GM18858 (cell line): ENCODE results near the gene NHERF1.

ENCODE experiments used
- ATAC-seq: cut with Tn5 transposase; IDR thresholded peaks from one replicate; pipeline ENCODE4 v1.9.1; 2021; ENCODE audit not compliant: unreplicated experiment

NHERF1 gene

DNA sequence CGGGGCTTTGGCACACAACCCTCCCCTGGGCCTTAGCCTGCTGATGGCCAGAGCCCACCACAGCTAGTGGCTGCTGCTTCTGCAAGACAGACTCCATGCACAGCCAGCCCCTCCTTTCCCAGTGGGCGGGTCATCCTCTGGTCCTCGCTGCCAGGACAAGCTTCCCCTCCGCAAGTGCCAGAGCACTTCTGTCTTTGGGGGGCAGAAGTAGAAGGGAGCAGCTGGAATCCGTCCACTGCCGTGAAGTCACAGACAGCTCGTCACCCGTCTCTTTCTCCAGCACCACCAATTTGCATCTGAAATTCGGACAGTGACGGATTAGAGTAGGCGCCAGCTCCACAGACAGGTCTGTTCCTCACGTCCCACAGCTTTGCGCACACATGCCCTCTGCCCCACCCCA lies 59.0 kb downstream of the NHERF1 start:
- no peak for ATAC-seq

DNA sequence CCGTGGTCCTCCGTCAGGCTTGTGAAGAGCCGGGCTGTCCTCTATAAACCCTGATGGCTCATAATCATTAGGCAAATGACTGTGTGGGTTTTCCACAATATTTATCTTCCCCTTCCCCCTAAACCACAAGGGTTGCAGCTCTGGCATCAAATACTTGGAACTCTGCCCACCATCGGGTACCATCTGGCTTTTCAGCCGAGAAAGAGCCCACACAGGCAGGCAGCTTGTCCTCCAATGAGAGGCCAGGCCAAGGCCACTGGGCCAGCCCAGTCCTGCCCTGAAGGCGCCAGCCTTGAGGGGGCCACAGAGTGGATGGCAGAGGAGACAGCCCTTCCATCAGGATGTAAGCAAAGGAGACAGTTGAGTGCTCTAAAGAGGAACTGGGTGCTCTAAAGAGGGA lies 59.5 kb downstream of the NHERF1 start:
- ATAC-seq, result no peak

DNA sequence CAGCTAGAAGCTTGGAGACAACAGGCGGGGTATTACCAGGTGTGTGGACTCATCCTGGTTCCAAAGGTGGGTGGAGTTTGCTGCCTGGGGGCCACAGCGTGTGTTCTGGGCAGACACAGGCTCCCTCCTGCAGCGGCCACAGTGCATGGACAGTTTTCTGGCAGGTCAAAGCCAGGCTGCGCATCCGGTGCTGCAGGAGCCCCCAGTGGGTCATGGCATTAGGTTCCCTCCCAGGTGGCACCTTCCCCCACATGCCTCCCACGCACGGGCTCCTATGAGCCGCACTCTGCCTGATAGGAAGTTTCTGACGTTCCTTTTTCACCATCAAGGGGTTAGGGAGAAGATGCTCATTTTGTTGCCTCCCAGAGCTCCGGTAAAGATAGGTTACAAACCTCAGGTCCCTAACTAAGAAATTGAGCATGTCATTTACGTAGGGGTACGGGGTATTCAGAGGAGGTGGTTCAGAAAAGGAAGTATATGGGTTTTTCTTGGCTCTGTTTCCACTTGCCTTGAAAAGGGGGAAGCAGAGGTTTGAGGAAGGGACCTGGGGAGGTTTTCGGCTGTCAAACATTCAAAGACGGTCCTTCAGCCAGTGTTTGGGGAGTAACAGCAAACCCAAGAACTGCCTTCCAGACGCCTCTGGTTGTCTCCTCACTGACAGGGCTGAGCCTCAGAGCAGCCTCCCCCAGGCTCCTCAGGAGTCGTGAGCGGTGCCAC lies 60.4 kb downstream of the NHERF1 start:
- no peak for ATAC-seq

DNA sequence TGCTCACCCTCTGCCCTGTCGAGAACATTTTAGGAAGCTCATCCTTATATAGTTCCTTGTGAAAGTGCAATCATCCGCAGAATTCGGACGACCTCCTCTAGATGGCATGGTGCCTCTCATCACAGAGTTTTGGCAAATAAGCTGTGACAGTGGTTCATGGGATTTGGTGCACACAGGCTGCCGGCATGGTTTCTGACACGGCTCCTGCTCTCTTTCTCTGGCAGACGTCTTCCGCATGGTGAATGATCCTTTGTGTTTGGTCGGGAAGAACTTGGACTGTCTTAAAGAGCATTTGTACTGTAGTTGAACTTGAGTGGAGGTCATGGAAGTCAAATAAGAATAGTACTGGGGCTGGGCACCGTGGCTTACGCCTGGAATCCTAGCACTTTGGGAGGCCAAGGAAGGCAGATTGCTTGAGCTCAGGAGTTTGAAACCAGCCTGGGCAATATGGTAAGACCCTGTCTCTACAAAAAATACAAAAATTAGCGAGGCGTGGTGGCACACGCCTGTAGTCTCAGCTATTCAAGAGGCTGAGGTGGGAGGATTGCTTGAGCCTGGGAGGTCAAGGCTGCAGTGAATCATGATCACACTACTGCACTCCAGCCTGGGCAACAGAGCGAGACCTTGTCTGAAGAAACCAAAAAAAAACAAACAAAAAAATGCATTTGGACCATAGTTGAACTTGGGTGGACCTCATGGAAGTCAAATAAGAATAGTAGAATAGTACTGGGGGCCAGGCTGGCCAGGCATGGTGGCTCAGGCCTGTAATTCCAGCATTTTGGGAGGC lies 62.5 kb downstream of the NHERF1 start:
- no peak for ATAC-seq

DNA sequence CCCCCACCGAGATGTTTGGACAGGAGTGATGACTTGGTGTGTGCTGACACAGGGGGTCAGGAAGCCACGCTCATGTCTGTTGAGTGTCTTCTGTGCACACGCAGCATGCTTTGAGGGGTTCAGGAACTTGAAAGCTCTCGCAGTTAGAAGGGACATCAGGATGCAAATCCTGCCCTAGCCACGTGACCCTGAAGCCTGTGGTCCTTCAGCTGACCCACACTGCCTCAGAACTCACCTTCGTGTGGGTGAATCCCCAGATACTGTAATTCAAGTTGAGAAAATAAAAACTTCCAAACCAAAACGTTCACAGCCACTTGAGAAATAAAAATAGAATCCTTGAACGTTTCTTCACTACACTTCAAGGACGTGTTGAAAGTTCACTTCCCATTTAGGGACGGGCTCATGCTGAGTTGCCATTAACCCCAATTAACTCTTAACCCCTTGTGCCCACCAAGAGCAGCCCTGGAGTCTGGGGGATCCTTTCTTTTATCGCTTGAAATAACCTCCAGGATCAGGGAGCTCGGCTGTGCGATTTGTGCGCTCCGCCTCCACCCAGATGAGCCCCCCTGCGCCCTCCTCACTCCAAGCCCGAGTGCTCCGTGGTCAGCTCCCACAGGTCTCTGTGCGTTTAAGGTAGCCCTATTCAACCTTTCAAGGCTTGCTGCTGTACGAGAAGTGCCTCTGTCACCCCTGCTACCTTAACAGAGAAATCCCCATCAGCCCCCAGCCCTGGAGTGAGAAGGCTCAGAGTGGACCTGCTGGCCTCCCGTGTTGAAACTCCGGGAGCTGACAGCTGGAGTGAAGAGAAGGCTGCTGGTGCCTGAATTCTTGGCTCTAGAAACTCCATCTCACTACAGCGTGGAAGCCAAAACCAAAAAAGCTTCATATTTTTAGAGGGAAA lies 63.9 kb downstream of the NHERF1 start:
- ATAC-seq, result no peak

DNA sequence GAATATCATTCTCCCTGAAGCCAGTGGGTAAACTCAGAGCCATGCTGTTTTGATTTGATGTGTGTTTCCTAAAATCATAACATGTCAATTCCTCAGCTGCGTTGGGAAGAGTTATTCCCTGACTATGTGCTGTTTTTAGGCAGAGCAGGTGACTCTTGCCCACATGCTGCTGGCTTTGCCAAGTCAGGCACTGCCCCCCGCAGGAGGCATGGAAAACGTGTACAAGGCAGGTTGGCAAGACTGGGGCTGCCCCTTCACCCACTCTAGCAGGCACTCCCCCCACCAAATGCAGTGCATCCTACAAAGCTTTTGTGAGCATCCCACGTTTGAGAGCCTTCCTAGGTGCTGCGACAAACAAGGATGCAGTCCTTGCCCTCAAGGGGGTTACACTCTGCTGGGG lies 66.0 kb downstream of the NHERF1 start:
- no peak for ATAC-seq

DNA sequence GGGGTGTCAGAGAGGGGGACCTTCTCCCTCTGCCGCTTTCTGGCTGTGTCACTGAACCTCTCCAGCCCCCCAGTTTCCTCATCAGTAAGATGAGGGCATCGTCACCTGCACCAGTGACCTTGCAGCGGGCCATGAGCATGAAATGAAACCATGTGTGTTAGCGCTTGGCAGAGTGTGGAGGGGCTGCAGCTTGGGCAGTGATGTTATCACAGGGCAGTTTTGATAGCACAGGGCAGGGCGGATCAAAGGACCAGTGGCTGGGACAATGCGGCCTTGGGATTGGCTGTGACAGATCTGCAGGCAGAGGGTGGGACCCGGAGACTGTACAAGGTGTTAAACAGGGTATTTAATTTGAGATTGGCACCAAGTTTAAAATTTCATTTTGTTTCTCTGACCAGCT lies 66.6 kb downstream of the NHERF1 start:
- no peak for ATAC-seq

DNA sequence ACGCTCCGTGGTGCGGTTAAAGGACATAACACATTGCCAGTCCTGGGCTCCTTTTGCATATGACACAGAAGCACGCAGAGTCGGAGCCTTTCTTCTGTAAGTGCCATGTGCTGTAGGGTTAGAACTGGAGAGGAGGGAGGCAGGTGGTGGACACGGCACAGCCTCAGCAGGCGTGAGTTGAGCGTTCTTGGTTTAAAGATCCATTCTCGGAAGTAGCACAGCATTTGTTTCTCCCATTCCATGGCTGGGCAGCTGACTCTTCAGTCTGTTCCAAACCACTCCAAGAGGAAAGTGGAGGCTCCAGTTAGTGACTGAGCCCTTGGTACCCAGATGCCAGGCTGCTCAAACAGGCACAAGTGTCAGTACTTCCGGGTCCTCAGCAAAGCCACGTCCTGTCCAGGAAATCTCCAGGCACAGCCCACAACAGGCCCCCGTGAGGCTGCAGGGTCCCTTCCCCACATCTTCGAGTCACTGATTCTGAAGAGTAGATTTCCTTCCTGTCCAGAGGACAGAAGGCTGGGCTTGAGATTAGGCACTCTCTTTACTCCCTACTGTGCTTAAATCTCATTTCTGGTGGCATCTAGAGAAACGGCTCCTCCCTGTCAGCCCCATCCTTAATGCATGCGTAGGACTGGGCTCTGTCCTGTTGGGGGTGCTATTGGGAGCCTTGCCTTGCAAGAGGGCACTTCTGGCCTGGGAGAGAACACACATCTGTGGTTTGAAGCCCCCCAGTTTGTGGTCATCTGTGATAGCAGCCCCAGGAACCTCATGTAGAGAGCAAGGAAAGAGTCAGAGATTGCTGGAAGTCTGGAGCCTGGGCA lies 67.3 kb downstream of the NHERF1 start:
- no peak for ATAC-seq

DNA sequence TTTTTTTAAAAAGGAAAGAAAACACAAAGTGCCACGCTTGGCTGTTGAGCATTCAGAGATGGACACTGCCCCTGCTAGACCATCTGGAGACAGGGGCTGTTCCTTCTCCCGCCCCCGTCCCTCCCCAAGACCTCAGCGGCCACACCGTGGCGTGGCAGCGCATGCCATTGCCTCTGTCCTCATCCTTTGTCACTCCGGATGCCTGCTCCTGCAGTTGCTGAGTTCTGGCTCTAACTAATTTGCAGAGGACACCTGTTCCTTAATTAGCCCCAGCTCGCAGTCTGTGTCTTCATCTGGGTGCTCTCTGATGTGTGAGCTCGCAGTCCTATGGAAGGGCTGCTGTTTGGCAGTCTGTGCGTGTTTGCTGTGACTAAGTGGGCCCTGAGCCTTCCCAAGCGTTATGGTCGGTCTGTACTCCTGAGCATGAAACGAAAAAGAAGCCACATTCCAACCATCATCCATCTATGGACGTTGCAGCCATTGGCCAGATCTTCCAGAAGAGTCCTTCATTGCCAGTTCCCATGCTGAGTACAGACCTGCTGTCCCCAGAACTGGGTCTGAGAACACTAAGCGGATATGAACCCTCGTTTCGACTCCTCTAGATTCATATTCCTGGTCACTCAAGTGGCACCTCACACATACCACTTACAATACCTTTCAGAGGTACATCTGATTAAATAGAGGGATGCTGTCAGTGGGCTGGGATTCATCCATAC lies 68.6 kb downstream of the NHERF1 start:
- ATAC-seq, result no peak

DNA sequence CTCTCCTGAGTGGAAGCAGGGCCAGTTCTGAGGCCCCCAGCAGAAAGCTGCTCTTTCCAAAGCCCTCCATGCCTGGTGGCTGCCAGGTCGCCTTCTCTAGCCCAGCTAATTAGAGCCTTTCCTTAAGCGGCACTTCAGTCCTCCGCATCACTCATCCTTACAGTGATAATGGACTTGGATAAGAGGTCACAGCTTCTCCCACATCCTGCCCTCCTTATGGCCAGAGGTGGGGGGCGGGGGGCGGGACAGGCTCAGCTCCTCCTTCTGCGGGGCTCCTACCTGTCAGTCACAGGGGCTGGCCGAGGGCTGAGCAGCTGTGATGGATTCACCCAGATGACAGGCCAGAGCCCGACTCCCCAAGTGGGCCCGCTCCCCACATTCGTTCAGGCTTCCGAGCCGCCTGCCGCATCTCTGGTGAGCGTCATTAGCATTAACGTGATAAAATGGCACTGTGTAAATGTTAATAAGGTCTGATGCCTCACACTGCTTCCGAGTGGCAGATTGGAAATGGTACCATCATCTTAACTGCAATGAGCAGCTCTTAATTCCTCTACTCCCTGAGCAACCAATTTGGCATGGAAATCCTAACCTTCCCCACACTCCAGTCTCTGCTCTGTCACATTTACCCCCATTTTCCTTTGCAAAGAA lies 70.0 kb downstream of the NHERF1 start:
- ATAC-seq, result no peak
